Left ventricle myocardium inferior (tissue), 1 donor: ENCODE results near the gene CCNE1. TPM values are rescaled to one million over a fixed set of nuclear protein-coding genes. Genes with fewer than 3 reads are reported as not detected.

ENCODE experiments used
- DNase-seq: peaks from one replicate; pipeline ENCODE4 v3.0.0-alpha.2; 2020
- H3K27ac ChIP-seq: fragments of 200-600 bp; replicated peaks from 2 replicates; pipeline ENCODE4 v1.8.0; 2021
- H3K27me3 ChIP-seq: fragments of 200-600 bp; 2 replicates; pipeline ENCODE4 v1.8.0; 2021; ENCODE audit warnings: low read depth
- H3K36me3 ChIP-seq: fragments of 200-600 bp; 2 replicates; pipeline ENCODE4 v1.8.0; 2021
- H3K4me1 ChIP-seq: fragments of 200-600 bp; 2 replicates; pipeline ENCODE4 v1.8.0; 2021
- H3K4me3 ChIP-seq: fragments of 200-600 bp; 2 replicates; pipeline ENCODE4 v1.8.0; 2021; ENCODE audit warnings: mild to moderate bottlenecking, moderate library complexity
- H3K9me3 ChIP-seq: fragments of 200-600 bp; replicated peaks from 2 replicates; pipeline ENCODE4 v1.8.0; 2021
- intact Hi-C: fragments of 100-400 bp; cut with micrococcal nuclease; formaldehyde crosslinking; loops from one replicate; pipeline ENCODE4 v1.11.0; 2022
- total RNA-seq: library from RNA; stranded (reverse); fragmentation: NEBNext Ultra II Directional; extraction: Animal tissue kit (Norgen Biotek cat#: 25700); gene quantifications from one replicate; pipeline ENCODE4 v1.2.1, GENCODE V29; 2021
- TF ChIP-seq, protein P1 (sequence below): fragments of 200-600 bp; IDR thresholded peaks from 2 replicates; pipeline ENCODE4 v1.8.0; 2021; ENCODE audit warnings: antibody characterized with exemption, mild to moderate bottlenecking, borderline replicate concordance
- donor health status: DM: no; HTN: yes; CAD: no; lungs with severe emphysema.

CCNE1 gene
- total RNA-seq, 1 donor from 2014 or later: 3.1 TPM

DNA sequence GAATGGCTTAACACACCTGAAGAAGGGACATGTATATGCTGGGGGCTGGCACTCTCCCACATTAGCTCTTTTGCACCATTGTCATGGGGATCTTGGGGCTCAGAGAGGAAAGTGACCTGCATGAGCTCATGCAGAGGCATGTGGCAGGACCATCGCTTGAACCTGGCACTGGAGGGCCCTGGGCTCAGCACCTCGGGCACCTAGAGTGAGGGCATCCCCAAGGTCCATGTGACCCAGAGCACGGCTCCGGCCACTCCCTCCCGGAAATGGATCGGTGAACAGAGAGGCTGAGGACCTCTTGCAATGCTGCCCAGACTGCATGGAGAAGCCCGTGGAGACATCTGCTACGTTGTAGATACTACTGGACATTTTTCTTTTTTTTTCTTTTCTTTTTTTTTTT is 38.6 kb upstream of the CCNE1 start:
- no peak for DNase-seq
- intact Hi-C loops: loop anchor here (5.0 kb wide), 1 partner anchor 99 kb away; no protein-coding TSS in a partner anchor

DNA sequence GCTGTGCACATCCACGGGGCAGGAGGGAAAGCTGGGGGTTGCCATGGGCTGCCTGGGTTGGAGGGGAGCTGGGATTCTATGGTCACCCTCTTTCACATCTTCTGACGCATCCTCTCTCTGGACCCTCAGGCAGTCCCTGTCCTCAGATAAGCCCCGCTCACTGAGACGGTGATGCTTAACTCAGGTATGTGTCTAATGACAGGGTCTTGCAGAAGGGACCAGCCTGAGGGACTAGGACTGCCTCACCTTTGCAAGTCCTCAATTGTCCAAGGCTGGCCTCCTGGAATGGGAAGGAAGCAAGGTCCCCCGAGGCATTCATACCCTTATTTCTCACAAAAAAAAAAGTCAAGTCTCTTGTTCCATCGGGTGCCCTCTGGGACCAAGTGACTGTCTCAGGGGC is 37.7 kb upstream of the CCNE1 start:
- Histone ChIP-seq H3K4me3 (no peak overlapping the region), H3K9me3 (no peaks in the 10 kb centered on the region), H3K4me1 (peaks cover 3% of the 10 kb centered on the region), H3K36me3 (no peaks in the 10 kb centered on the region), H3K27me3 (peaks cover 26% of the 10 kb centered on the region), H3K27ac (no peak overlapping the region)
- intact Hi-C loops: loop anchor here (5.0 kb wide), 1 partner anchor 98 kb away; no protein-coding TSS in a partner anchor
- no peak for DNase-seq
- TF ChIP-seq, protein P1, sequence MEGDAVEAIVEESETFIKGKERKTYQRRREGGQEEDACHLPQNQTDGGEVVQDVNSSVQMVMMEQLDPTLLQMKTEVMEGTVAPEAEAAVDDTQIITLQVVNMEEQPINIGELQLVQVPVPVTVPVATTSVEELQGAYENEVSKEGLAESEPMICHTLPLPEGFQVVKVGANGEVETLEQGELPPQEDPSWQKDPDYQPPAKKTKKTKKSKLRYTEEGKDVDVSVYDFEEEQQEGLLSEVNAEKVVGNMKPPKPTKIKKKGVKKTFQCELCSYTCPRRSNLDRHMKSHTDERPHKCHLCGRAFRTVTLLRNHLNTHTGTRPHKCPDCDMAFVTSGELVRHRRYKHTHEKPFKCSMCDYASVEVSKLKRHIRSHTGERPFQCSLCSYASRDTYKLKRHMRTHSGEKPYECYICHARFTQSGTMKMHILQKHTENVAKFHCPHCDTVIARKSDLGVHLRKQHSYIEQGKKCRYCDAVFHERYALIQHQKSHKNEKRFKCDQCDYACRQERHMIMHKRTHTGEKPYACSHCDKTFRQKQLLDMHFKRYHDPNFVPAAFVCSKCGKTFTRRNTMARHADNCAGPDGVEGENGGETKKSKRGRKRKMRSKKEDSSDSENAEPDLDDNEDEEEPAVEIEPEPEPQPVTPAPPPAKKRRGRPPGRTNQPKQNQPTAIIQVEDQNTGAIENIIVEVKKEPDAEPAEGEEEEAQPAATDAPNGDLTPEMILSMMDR: no peak

More for the DNA sequence above, 38.6 kb upstream of the CCNE1 start:
- H3K27ac ChIP-seq: no peak overlapping the region
- no peak overlapping the region for H3K4me3 ChIP-seq
- TF ChIP-seq, protein P1: no peak
- H3K27me3 ChIP-seq: peaks cover 16% of the 10 kb centered on the region
- no peaks in the 10 kb centered on the region for H3K36me3 ChIP-seq
- H3K4me1 ChIP-seq: peaks cover 3% of the 10 kb centered on the region
- no peaks in the 10 kb centered on the region for H3K9me3 ChIP-seq

DNA sequence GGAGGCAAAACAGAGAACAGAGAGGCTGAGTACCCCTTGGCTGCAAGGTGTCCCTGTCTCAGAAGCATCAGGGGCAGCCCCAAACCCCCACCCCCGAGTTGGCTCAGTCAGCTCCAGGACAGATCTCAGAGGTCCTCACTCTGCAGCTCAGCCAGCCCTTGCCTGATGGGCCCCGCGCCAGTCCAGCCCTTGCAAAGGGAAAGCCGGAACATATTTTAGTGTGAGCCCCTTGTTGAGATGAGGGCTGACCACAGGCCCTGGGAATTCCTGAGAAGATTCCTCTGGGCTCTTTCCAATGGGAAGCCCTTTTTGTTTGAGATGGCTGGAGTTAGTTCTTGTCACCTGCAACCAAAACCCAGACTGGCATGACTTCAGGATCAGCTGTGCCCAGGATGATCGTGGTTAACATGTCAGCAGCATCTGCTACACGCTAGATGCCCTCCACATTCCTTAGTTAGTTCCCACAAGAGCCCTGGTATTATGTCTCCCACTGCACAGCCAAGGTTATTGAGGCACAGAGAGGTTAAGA is 33.9 kb upstream of the CCNE1 start:
- no peaks in the 10 kb centered on the region for H3K9me3 ChIP-seq
- TF ChIP-seq, protein P1: no peak
- no peak overlapping the region for H3K27ac ChIP-seq
- no peaks in the 10 kb centered on the region for H3K36me3 ChIP-seq
- no peaks in the 10 kb centered on the region for H3K4me1 ChIP-seq
- intact Hi-C loops: no loop called here
- H3K27me3 ChIP-seq: peaks cover 42% of the 10 kb centered on the region
- DNase-seq: no peak
- no peak overlapping the region for H3K4me3 ChIP-seq

DNA sequence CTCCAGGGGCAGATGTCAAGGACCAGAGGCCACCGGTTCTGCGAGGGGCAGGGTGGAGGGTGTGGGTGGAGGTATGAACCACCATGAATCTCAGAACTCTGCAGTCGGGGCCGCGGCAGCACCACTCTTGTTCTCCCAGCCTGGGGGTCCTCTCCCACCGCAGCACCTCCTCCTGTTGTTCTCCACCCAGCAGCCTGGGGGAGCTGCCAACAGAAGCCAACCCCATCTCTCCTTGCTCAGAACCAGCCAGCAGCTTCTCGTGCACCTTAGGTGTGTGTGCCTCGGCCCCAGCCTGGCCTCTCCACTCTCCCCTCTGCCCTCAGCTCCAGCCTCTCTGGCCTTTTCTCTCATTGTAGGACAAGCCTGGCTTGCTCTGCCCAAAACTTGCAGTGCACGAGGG is 31.9 kb upstream of the CCNE1 start:
- TF ChIP-seq, protein P1: no peak
- intact Hi-C loops: no loop called here
- DNase-seq: no peak
- Histone ChIP-seq H3K27ac (no peak overlapping the region), H3K27me3 (peaks cover 39% of the 10 kb centered on the region), H3K9me3 (no peaks in the 10 kb centered on the region), H3K4me3 (no peak overlapping the region), H3K36me3 (no peaks in the 10 kb centered on the region), H3K4me1 (no peaks in the 10 kb centered on the region)

GRCh38 chr19:29781386-29782259 is 30.2 kb upstream of the CCNE1 start:
- H3K36me3 ChIP-seq: no peaks in the 10 kb centered on the region
- H3K9me3 ChIP-seq: no peaks in the 10 kb centered on the region
- peaks cover 37% of the 10 kb centered on the region for H3K27me3 ChIP-seq
- H3K4me1 ChIP-seq: no peaks in the 10 kb centered on the region
- DNase-seq: no peak
- no peak overlapping the region for H3K27ac ChIP-seq
- intact Hi-C loops: no loop called here
- no peak overlapping the region for H3K4me3 ChIP-seq
- TF ChIP-seq, protein P1: no peak
